Endothelial cell of umbilical vein (primary cell): ENCODE measurements around the gene VCP. TPM values are rescaled to one million over a fixed set of nuclear protein-coding genes. Genes with fewer than 3 reads are reported as not detected.

Experiments used
- BruUV-seq: library from RNA; stranded (reverse); fragments of 400-500 nt; replicated peaks from 2 replicates; lab custom pipeline; 2021; lab: Mats Ljungman, UMichigan
- CTCF ChIA-PET: fragments of 300-600, 350-600 bp; sonication (Branson Sonifier 250); formaldehyde crosslinking; loops from one replicate; lab custom pipeline; 2021; ENCODE audit warnings: antibody characterized with exemption, inconsistent platforms; lab: Charles Lee
- POLR2A ChIA-PET: fragments of 300-600, 350-600 bp; sonication (Branson Sonifier 250); formaldehyde crosslinking; loops from one replicate; lab custom pipeline; 2021; ENCODE audit warnings: antibody characterized with exemption, inconsistent platforms; lab: Charles Lee
- DNase-seq: peaks from one replicate; pipeline ENCODE4 v3.0.0-alpha.2; 2011; ENCODE audit warnings: low read depth, low spot score
- FAIRE-seq: peaks from 2 replicates; lab custom pipeline; 2011; peaks lifted over from hg19 to GRCh38; lab: Jason Lieb, UNC
- H2AFZ ChIP-seq: 2 replicates; pipeline ENCODE4 v1.6.0; 2012; ENCODE audit warnings: low read depth, low read length, control low read depth, inconsistent platforms
- H3K27ac ChIP-seq: 2 replicates; pipeline ENCODE4 v1.5.1; 2011; ENCODE audit warnings: low read depth, mild to moderate bottlenecking, control low read depth, low read length, moderate library complexity; ENCODE audit not compliant: insufficient read depth
- H3K27me3 ChIP-seq, 2 experiments: 2 replicates each; pipeline versions ENCODE4 v1.6.0 to v1.6.1; 2011; ENCODE audit warnings: low read length in 2 of 2, mixed read lengths in 1 of 2; ENCODE audit not compliant: control insufficient read depth in 2 of 2, insufficient read depth in 2 of 2
- H3K36me3 ChIP-seq, 2 experiments: 2 replicates in 1 of 2; 3 replicates in 1 of 2; pipeline ENCODE4 v1.5.1; 2011; ENCODE audit warnings: low read length in 2 of 2, mild to moderate bottlenecking in 1 of 2, moderate library complexity in 1 of 2; ENCODE audit not compliant: control insufficient read depth in 2 of 2, insufficient read depth in 2 of 2; ENCODE audit errors: extremely low read depth in 1 of 2
- H3K4me1 ChIP-seq: 3 replicates; pipeline ENCODE4 v1.5.1; 2011; ENCODE audit warnings: mild to moderate bottlenecking, low read length; ENCODE audit not compliant: control insufficient read depth, insufficient read depth; ENCODE audit errors: extremely low read depth
- H3K4me2 ChIP-seq: 2 replicates; pipeline ENCODE4 v1.6.1; 2011; ENCODE audit warnings: low read length, control low read depth, mixed read lengths; ENCODE audit not compliant: insufficient read depth
- H3K4me3 ChIP-seq, 3 experiments: fragments of 200-600 bp in 1 of 3; sonication (generic), shearing (Covaris generic) in 1 of 3; replicated peaks in 1 of 3; 2 replicates each; pipeline ENCODE4 v1.5.1; 2011 to 2016; ENCODE audit warnings: control low read depth in 3 of 3, low read length in 3 of 3, mild to moderate bottlenecking in 2 of 3, inconsistent platforms in 1 of 3, low read depth in 1 of 3, moderate library complexity in 1 of 3; ENCODE audit not compliant: insufficient read depth in 1 of 3
- H3K79me2 ChIP-seq: 2 replicates; pipeline ENCODE4 v1.6.0; 2012; ENCODE audit warnings: low read length, inconsistent platforms; ENCODE audit not compliant: control insufficient read depth, insufficient read depth
- H3K9ac ChIP-seq: replicated peaks from 2 replicates; pipeline ENCODE3; 2011; ENCODE audit warnings: low read length, control low read depth; ENCODE audit not compliant: insufficient read depth; ENCODE audit errors: extremely low read depth
- H3K9me1 ChIP-seq: replicated peaks from 3 replicates; pipeline ENCODE4 v1.6.0; 2011; ENCODE audit warnings: mild to moderate bottlenecking, low read length; ENCODE audit not compliant: control insufficient read depth, insufficient read depth; ENCODE audit errors: extremely low read depth
- H3K9me3 ChIP-seq: replicated peaks from 2 replicates; pipeline ENCODE4 v1.5.1; 2012; ENCODE audit warnings: low read length, inconsistent platforms; ENCODE audit not compliant: control insufficient read depth, insufficient read depth
- H4K20me1 ChIP-seq: replicated peaks from 2 replicates; pipeline ENCODE3; 2011; ENCODE audit warnings: mild to moderate bottlenecking, low read length; ENCODE audit not compliant: control insufficient read depth, insufficient read depth; ENCODE audit errors: extremely low read depth
- CTCF ChIP-seq, 2 donors: IDR thresholded peaks; 1 replicate in 1 of 2; 2 replicates in 1 of 2; pipeline ENCODE4 v1.5.1; 2011; ENCODE audit warnings: low read length in 2 of 2, mild to moderate bottlenecking in 2 of 2, moderate library complexity in 2 of 2, control low read depth in 1 of 2, inconsistent platforms in 1 of 2, low read depth in 1 of 2; ENCODE audit not compliant: insufficient read depth in 1 of 2; ENCODE audit errors: extremely low read depth in 1 of 2
- EZH2 ChIP-seq: IDR thresholded peaks from 2 replicates; pipeline ENCODE4 v1.6.1; 2012; ENCODE audit warnings: borderline replicate concordance, low read depth, mild to moderate bottlenecking, moderate library complexity, low read length, inconsistent platforms; ENCODE audit not compliant: severe bottlenecking
- GATA2 ChIP-seq: IDR thresholded peaks from 2 replicates; pipeline ENCODE4 v1.7.0; 2011; ENCODE audit warnings: low read depth, mild to moderate bottlenecking, moderate library complexity, mixed read lengths, low read length; ENCODE audit not compliant: insufficient read length, insufficient read depth
- JUN ChIP-seq: IDR thresholded peaks from 2 replicates; pipeline ENCODE4 v1.6.1; 2011; ENCODE audit warnings: borderline replicate concordance, low read depth; ENCODE audit not compliant: insufficient read length, insufficient read depth
- MAX ChIP-seq: IDR thresholded peaks from 2 replicates; pipeline ENCODE4 v1.6.1; 2011; ENCODE audit not compliant: insufficient read depth, insufficient read length
- MYC ChIP-seq: IDR thresholded peaks from one replicate; pipeline ENCODE4 v1.6.1; 2011; ENCODE audit warnings: mild to moderate bottlenecking, low read depth, low read length
- POLR2A ChIP-seq: IDR thresholded peaks from 2 replicates; pipeline ENCODE4 v1.6.1; 2012; ENCODE audit warnings: low read depth, mild to moderate bottlenecking, control low read depth, low read length
- POLR2AphosphoS5 ChIP-seq: IDR thresholded peaks from 2 replicates; pipeline ENCODE4 v1.6.1; 2012; ENCODE audit warnings: low read depth, mild to moderate bottlenecking, control low read depth, low read length, moderate library complexity; ENCODE audit not compliant: insufficient read depth
- dilution Hi-C: fragments of 300-500 bp; cut with MboI; formaldehyde crosslinking; loops from one replicate; pipeline ENCODE4 v1.15.0; 2019; ENCODE audit warnings: low sequenced_read_pairs; ENCODE audit not compliant: extremely low pct_ligation_motif_present
- intact Hi-C: fragments of 100-400 bp; cut with micrococcal nuclease; formaldehyde crosslinking; loops from one replicate; pipeline ENCODE4 v1.10.0; 2022
- polyA plus RNA-seq, 4 experiments: library from polyadenylated mRNA; depleted of rRNA in 3 of 4; stranded (reverse) in 3 of 4; unstranded in 1 of 4; fragments of >200 nt; gene quantifications; 2 replicates each; pipeline versions ENCODE4 v1.2.1 to v1.2.3, GENCODE V29; 2011 to 2012; ENCODE audit warnings: missing spikeins in 1 of 4
- total RNA-seq: library from RNA; stranded (reverse); gene quantifications from 2 replicates; pipeline ENCODE4 v1.2.3, GENCODE V29; 2021

The VCP gene
- total and polyA plus RNA-seq, 2 donors (not counting 3 experiments of a cell fraction or from before 2014, with no cell fraction given) = 349 to 493 TPM

GRCh38 chr9:35042891-35043545 is 29.4 kb downstream of the VCP start:
- H3K79me2 ChIP-seq = no peaks in the 10 kb centered on the region
- H3K27ac ChIP-seq = no peak overlapping the region
- no peaks in the 10 kb centered on the region for H3K9me1 ChIP-seq
- no peak for TF ChIP-seq CTCF (IDR thresholded peaks at IDR 0.05; ENCODE audit: extremely low read depth in 1 of 2, insufficient read depth in 1 of 2, low read depth in 1 of 2, low read length in 2 of 2)
- FAIRE-seq (peak; percentile 37), DNase-seq (no peak)
- dilution Hi-C loops (no loop called here), intact Hi-C loops (no loop called here)
- no peaks in the 10 kb centered on the region for H3K9me3 ChIP-seq
- H3K9ac ChIP-seq = no peak overlapping the region
- no peak overlapping the region for H3K4me3 ChIP-seq
- H3K4me1 ChIP-seq = no peaks in the 10 kb centered on the region
- peaks cover 0 to 11% of the 10 kb centered on the region in 2 experiments for H3K36me3 ChIP-seq
- H3K27me3 ChIP-seq = no peaks in the 10 kb centered on the region
- no peak overlapping the region for H2AFZ ChIP-seq
- no peaks in the 10 kb centered on the region for H4K20me1 ChIP-seq
- ChIA-PET CTCF (interaction anchor here (1.2 to 4.3 kb wide), 4 partner anchors 8 to 143 kb away, joined by 3 to 26 read pairs (median 14); no protein-coding TSS in a partner anchor), POLR2A (no interaction called here)
- H3K4me2 ChIP-seq = no peak overlapping the region
- BruUV-seq = no TSS peak

- Histone ChIP-seq H3K36me3 (peaks cover 0 to 11% of the 10 kb centered on the region in 2 experiments), H3K9me1 (no peaks in the 10 kb centered on the region), H3K4me2 (no peak overlapping the region), H2AFZ (no peak overlapping the region), H3K27ac (no peak overlapping the region), H3K9ac (no peak overlapping the region), H4K20me1 (no peaks in the 10 kb centered on the region), H3K4me3 (no peak overlapping the region), H3K9me3 (no peaks in the 10 kb centered on the region), H3K4me1 (no peaks in the 10 kb centered on the region), H3K79me2 (no peaks in the 10 kb centered on the region), H3K27me3 (no peaks in the 10 kb centered on the region)
- dilution Hi-C loops = no loop called here
- ChIA-PET POLR2A (no interaction called here), CTCF (interaction anchor here (1.2 to 4.3 kb wide), 4 partner anchors 9 to 142 kb away, joined by 3 to 26 read pairs (median 15); no protein-coding TSS in a partner anchor)
- no peak for FAIRE-seq
- intact Hi-C loops = no loop called here
- no peak for TF ChIP-seq MYC
- TF ChIP-seq GATA2 = no peak
- TF ChIP-seq MAX = no peak
- TF ChIP-seq POLR2A = no peak
- TF ChIP-seq CTCF (IDR thresholded peaks at IDR 0.05; ENCODE audit: extremely low read depth in 1 of 2, insufficient read depth in 1 of 2, low read depth in 1 of 2, low read length in 2 of 2) = no peak
- no peak for TF ChIP-seq JUN
- TF ChIP-seq POLR2AphosphoS5 = no peak
- no peak for TF ChIP-seq EZH2
- DNase-seq = no peak
- no TSS peak for BruUV-seq
Measured at GRCh38 chr9:35042081-35042604, 30.3 kb downstream of the VCP start.
